Neutrophil (primary cell): ENCODE data around the gene IRX4.

Experiments
- H3K27ac ChIP-seq: fragments of 200-600 bp; sonication (generic); 2 replicates; pipeline ENCODE4 v1.5.1; 2016; ENCODE audit warnings: mild to moderate bottlenecking, moderate library complexity
- H3K27me3 ChIP-seq: fragments of 200-600 bp; sonication (generic); 2 replicates; pipeline ENCODE4 v1.6.0; 2016; ENCODE audit warnings: mild to moderate bottlenecking
- H3K36me3 ChIP-seq: fragments of 200-600 bp; sonication (generic); 2 replicates; pipeline ENCODE4 v1.5.1; 2017
- H3K4me1 ChIP-seq, 2 experiments: fragments of 200-600 bp in 1 of 2; sonication (generic) in 1 of 2; 1 replicate in 1 of 2; 2 replicates in 1 of 2; pipeline versions ENCODE4 v1.5.1 to v1.6.1; 2013 to 2016; ENCODE audit warnings: low read depth in 1 of 2, low read length in 1 of 2, mild to moderate bottlenecking in 1 of 2, moderate library complexity in 1 of 2; ENCODE audit not compliant: control insufficient read depth in 1 of 2, insufficient read depth in 1 of 2
- H3K4me3 ChIP-seq, 2 experiments: fragments of 200-600 bp in 1 of 2; sonication (generic) in 1 of 2; 1 replicate in 1 of 2; 2 replicates in 1 of 2; pipeline ENCODE4 v1.5.1; 2013 to 2016; ENCODE audit warnings: low read depth in 1 of 2, low read length in 1 of 2, mild to moderate bottlenecking in 1 of 2, moderate library complexity in 1 of 2
- H3K9me3 ChIP-seq: fragments of 200-600 bp; sonication (generic); 2 replicates; pipeline ENCODE4 v1.5.1; 2016
- TF ChIP-seq, protein P1 (sequence below): fragments of 200-600 bp; sonication (generic); IDR thresholded peaks from 2 replicates; pipeline ENCODE4 v1.5.1; 2016; ENCODE audit warnings: antibody characterized with exemption

The IRX4 gene

GRCh38 chr5:1897816-1898450, 15.2 kb upstream of the IRX4 start:
- H3K4me3 ChIP-seq, result no peak overlapping the region

GRCh38 chr5:1897386-1897785, 14.7 kb upstream of the IRX4 start:
- H3K27me3 ChIP-seq, result peaks cover 36% of the 10 kb centered on the region
- no peaks in the 10 kb centered on the region for H3K4me1 ChIP-seq
- H3K4me3 ChIP-seq, result no peak overlapping the region
- H3K9me3 ChIP-seq, result no peaks in the 10 kb centered on the region
- no peaks in the 10 kb centered on the region for H3K36me3 ChIP-seq
- no peak overlapping the region for H3K27ac ChIP-seq
- TF ChIP-seq, protein P1, sequence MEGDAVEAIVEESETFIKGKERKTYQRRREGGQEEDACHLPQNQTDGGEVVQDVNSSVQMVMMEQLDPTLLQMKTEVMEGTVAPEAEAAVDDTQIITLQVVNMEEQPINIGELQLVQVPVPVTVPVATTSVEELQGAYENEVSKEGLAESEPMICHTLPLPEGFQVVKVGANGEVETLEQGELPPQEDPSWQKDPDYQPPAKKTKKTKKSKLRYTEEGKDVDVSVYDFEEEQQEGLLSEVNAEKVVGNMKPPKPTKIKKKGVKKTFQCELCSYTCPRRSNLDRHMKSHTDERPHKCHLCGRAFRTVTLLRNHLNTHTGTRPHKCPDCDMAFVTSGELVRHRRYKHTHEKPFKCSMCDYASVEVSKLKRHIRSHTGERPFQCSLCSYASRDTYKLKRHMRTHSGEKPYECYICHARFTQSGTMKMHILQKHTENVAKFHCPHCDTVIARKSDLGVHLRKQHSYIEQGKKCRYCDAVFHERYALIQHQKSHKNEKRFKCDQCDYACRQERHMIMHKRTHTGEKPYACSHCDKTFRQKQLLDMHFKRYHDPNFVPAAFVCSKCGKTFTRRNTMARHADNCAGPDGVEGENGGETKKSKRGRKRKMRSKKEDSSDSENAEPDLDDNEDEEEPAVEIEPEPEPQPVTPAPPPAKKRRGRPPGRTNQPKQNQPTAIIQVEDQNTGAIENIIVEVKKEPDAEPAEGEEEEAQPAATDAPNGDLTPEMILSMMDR, result no peak

More at GRCh38 chr5:1897816-1898450, 15.2 kb upstream of the IRX4 start:
- H3K9me3 ChIP-seq, result no peaks in the 10 kb centered on the region
- no peak overlapping the region for H3K27ac ChIP-seq
- peaks cover 36% of the 10 kb centered on the region for H3K27me3 ChIP-seq
- H3K4me1 ChIP-seq, result no peaks in the 10 kb centered on the region
- TF ChIP-seq, protein P1, result no peak
- no peaks in the 10 kb centered on the region for H3K36me3 ChIP-seq

- H3K9me3 ChIP-seq, result no peaks in the 10 kb centered on the region
- H3K27ac ChIP-seq, result no peak overlapping the region
- no peak overlapping the region for H3K4me3 ChIP-seq
- peaks cover 40% of the 10 kb centered on the region for H3K27me3 ChIP-seq
- TF ChIP-seq, protein P1, result no peak
- H3K4me1 ChIP-seq, result no peaks in the 10 kb centered on the region
- no peaks in the 10 kb centered on the region for H3K36me3 ChIP-seq
Observed at GRCh38 chr5:1896602-1897376, 14.1 kb upstream of the IRX4 start.

GRCh38 chr5:1895739-1896420, 13.2 kb upstream of the IRX4 start:
- TF ChIP-seq, protein P1, result no peak

DNA sequence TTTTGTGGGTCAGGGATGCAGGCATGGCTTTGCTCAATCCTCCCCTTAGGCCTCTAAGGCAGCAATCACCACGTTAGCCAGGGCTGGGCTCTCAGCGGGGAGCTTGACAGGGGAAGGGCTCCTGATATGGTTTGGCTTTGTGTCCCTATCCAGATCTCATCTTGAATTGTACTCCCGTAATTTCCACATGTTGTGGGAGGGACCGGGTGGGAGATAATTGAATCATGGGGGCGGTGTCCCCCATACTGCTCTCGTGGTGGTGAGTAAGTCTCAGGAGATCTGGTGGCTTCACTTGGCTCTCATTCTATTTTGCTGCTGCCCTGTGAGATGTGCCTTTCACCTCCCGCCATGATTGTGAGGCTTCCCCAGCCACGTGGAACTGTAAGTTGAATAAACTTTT, 11.5 kb upstream of the IRX4 start:
- Histone ChIP-seq H3K27ac (no peak overlapping the region), H3K27me3 (peaks cover 65% of the 10 kb centered on the region), H3K4me3 (no peak overlapping the region), H3K4me1 (no peaks in the 10 kb centered on the region), H3K36me3 (no peaks in the 10 kb centered on the region), H3K9me3 (no peaks in the 10 kb centered on the region)
- TF ChIP-seq, protein P1, result no peak

More at GRCh38 chr5:1895739-1896420, 13.2 kb upstream of the IRX4 start:
- H3K36me3 ChIP-seq, result no peaks in the 10 kb centered on the region
- no peak overlapping the region for H3K4me3 ChIP-seq
- H3K9me3 ChIP-seq, result no peaks in the 10 kb centered on the region
- H3K27me3 ChIP-seq, result peaks cover 49% of the 10 kb centered on the region
- H3K27ac ChIP-seq, result no peak overlapping the region
- no peaks in the 10 kb centered on the region for H3K4me1 ChIP-seq
